Upper lobe of left lung (tissue), 4 donors: ENCODE results near the gene PRKCH.

Experiments used
- CTCF ChIP-seq, 6 experiments: fragments of 450-650 bp in 4 of 6; fragments of 200-600 bp in 2 of 6; sonication (generic) in 2 of 6; IDR thresholded peaks; one replicate each; pipeline ENCODE4 v1.5.1; 2016 to 2019; ENCODE audit warnings: antibody characterized with exemption in 6 of 6
- EP300 ChIP-seq, 4 donors: sonication (generic); formaldehyde crosslinking; IDR thresholded peaks; one replicate each; pipeline ENCODE4 v1.5.1; 2017; ENCODE audit warnings: antibody characterized with exemption in 4 of 4, control low read depth in 2 of 4
- POLR2AphosphoS5 ChIP-seq, 2 donors: sonication (generic); formaldehyde crosslinking; IDR thresholded peaks; one replicate each; pipeline ENCODE4 v1.5.1; 2017; ENCODE audit warnings: antibody characterized with exemption in 2 of 2

- TF ChIP-seq EP300 (IDR thresholded peaks at IDR 0.05): peak in 2 of 4 donors; percentile 86 to 91
- TF ChIP-seq CTCF (IDR thresholded peaks at IDR 0.05): no peak
- TF ChIP-seq POLR2AphosphoS5 (IDR thresholded peaks at IDR 0.05): peak in 1 of 2 donors; percentile 63
Measured at GRCh38 chr14:61545726-61546455, 224.5 kb downstream of the PRKCH start.
